GM18870 (cell line): Measurements from ENCODE around the gene EPHA10.
"Not testable (repeated sequence)": the region's sequence is repeated elsewhere in the genome, so short reads cannot be mapped to it uniquely, and the experiment has no call there.

ENCODE experiments used
- ATAC-seq: cut with Tn5 transposase; IDR thresholded peaks from one replicate; pipeline ENCODE4 v1.9.1; 2021; ENCODE audit warnings: moderate library complexity; ENCODE audit not compliant: unreplicated experiment

EPHA10 gene

GRCh38 chr1:37776946-37777516, 12.1 kb upstream of the EPHA10 start:
- ATAC-seq, result no peak

DNA sequence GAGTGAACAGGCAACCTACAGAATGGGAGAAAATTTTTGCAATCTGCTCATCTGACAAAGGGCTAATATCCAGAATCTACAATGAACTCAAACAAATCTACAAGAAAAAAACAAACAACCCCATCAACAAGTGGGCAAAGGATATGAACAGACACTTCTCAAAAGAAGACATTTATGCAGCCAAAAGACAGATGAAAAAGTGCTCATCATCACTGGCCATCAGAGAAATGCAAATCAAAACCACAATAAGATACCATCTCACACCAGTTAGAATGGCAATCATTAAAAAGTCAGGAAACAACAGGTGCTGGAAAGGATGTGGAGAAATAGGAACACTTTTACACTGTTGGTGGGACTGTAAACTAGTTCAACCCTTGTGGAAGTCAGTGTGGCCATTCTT, 6.5 kb upstream of the EPHA10 start:
- not testable (repeated sequence) for ATAC-seq

- ATAC-seq, result no peak
Observed at GRCh38 chr1:37767488-37767887, 2.6 kb upstream of the EPHA10 start.

DNA sequence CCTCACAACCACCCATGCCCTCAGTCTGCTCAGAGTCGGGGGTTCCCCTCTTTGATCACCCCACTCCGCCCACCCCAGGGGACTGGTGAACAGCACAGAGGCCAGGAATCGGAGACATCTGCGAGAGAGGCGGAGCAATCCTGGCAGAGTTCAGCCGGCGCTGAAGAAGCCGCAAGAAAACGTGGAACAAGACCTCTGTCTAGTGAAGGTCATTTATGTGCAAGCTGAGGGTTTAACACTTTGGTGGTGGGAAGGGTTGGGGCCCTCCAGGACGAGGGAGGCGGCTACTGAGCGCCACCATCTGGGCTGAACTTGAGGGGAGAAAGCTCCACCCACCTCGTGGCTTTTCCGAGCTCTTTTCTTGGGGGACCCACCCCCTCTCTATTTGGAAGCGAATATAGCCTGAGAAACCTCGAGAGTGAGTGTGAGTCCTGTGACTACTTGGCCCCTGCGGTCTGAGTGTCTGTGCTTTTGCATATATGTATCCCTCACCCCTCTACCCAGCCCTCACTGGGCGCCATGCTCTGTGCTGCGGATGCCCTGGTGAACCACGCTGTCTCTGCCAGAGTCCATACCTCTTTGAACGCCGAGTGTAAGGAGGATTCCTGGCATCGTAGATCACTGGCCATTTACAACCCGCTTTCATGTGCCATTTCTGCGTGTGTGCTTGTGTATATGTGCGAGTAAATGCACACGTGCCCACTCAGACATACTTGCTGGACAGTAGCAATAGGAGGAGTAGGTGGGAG, 1.2 kb upstream of the EPHA10 start:
- ATAC-seq, result no peak

DNA sequence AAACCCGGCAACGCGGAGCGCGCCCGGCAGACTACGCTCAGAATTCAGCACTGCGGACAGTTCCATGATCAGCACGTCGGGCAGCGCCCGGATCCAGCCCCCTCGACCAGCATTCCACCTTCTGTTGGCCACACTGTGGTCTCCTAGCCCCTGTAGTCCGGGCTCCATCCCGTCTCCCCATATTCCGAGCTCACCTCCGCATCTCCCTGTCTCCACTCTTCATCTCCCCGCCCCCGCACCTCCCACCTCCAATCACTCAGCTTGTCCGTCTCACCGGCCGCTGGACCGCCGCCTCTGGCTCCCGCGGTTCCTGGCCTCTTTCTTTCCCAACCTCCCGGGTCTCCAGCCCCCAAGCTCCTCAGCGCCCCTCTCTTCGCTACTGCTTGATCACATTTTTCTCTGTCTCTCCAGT, 500 bp downstream of the EPHA10 start:
- no peak for ATAC-seq

GRCh38 chr1:37763791-37764413, 1.0 kb downstream of the EPHA10 start:
- no peak for ATAC-seq

GRCh38 chr1:37762516-37762915, 2.4 kb downstream of the EPHA10 start:
- no peak for ATAC-seq

DNA sequence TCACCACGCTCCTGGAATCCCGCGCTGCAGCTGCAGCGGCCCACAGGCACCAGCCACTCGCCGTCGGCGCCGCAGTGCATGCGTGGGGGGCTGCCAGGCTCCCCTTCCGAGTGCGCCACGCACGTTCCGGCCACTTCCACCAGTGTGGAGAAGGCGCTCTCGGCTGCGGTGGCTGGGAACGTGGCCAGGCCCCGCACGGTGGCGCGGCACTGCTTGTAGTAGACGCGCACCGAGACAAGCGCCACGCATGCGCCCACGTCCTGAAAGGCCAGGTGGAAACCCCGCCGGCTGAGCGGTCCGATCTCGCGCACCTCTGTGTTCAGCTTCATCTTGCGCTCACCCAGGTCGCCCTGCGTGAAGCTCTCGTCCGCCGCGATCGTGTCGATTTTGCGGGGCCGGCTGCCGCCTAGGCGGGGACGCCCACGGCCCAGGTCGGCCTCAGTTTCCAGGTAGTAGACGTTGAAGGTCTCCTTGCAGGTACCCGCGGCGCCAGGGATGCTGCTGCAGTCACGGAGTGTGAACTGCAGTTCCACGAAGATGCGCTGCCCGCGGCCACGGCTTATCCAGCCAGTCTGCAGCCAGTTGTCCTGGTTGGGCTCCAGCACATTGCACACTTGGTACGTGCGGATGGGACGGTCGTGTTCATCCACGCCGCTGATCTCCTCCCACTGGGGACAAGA, 3.4 kb downstream of the EPHA10 start:
- no peak for ATAC-seq

DNA sequence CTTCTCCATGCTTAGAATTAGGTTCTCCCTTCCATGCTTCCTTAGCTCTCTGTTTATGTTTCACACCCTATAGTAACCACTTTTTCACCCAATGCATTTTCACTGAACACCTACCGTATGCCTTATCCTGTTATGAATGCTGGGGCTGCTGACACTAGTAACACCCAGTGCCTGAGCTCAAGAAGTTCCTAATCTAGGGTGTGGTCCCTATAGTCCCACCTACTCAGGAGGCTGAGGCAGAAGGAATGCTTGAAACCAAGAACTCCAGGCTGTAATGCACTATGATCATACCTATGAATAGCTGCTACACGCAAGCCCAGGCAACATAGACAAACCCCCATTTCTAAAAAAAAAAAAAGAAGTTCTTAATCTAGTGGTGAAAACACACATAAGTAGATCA, 5.5 kb downstream of the EPHA10 start:
- no peak for ATAC-seq

GRCh38 chr1:37755951-37756560, 8.9 kb downstream of the EPHA10 start:
- ATAC-seq, result no peak

GRCh38 chr1:37755290-37755689, 9.6 kb downstream of the EPHA10 start:
- ATAC-seq, result no peak

- no peak for ATAC-seq
Observed at GRCh38 chr1:37753473-37754321, 11.2 kb downstream of the EPHA10 start.

DNA sequence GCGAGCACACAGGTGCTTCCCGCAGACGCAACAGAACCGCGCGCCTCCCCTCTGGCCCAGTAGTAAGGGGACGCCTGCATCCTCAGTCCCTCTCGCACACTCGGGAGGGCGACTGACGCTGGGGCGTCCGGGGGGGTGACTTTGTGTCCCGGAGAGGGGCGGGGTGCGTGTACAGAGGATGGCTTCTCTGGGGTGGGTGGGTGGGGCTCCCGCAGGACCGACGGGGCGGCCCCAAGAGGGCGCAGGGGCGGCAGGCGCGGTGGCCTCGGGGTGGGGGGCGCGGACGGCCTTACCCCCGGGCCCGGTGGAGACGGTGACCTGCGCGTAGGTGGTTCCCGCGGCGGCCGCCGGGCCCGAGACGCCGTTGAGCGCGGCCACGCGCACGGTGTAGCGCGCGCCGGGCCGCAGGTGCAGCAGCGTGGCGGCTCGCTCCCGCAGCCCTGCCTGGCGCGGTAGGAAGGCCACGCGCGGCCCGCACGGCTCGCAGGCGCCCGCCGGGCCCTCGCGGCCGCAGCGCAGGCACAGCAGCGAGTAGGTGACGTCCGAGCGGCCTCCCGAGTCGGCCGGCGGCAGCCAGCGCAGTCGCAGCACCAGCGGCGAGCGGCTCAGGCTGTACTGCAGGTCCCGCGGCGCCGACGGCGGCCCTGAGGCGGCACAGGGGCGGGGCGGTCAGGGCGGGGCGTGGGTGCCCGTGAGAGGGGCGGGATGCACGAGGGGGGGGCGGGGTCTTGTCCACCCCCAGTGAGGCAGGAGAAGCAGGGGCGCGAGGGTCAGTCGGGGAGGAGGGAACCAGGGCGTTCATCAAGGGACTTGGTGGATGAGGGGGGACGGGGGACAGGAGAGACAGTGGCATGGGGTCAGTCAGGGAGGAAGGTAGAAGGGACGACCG, 12.1 kb downstream of the EPHA10 start:
- no peak for ATAC-seq

GRCh38 chr1:37752213-37752582, 12.7 kb downstream of the EPHA10 start:
- ATAC-seq, result no peak

GRCh38 chr1:37748565-37748964, 16.4 kb downstream of the EPHA10 start:
- ATAC-seq, result no peak

DNA sequence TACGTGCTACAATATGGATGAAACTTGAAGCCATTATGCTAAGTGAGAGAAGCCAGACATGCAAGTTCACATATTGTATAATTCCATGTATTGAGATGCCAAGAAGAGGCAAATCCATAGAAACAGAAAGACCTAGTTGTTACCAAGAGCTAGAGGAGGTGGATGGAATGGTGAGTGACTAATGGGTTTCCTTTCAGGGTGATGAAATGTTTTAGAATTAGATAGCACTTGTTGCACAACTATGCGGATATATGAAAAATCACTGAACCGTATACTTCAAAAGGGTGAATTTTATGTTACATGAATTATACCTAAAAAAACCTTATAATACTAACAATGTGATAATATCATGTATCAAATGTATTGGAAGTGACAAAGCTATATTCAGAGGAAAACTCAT, 18.1 kb downstream of the EPHA10 start:
- no peak for ATAC-seq

DNA sequence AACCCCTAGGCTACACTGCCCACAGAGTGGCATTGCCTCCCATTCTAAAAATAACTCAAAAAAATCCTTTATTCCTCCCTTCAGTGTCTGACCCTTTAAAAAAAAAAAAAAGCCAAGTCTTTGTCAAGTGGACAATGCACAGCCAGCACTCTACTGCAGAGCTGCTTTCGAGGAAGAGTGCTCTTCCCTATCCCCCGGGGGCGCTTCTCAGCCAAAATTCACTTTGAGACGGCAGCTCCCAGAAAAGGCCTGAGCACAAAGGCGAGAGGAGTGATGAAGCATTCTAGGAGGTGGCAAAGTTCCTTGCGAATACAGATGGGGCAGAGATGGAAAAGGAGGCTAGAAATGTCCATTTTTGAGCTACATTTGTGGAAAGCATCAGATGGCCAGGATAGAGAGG, 23.3 kb downstream of the EPHA10 start:
- no peak for ATAC-seq

DNA sequence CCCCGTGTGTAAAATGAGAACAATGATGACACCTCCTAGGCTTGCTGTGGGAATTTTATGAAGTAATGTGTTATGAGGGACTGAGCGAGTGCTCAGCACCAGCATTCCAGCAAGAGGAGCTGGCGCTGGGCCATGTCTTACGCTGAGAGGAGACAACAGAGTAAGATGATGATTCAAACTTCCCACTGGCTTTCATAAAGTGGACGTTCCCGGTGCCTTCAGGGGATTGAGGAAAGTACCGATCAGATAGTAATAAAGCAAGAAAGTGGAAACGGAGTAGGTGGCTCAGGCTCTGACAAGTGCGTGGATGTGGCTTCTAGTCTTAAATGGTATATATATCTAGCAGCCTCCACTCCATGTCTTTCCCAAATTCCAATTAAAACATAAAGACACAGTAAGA, 23.8 kb downstream of the EPHA10 start:
- no peak for ATAC-seq

GRCh38 chr1:37739222-37739621, 25.7 kb downstream of the EPHA10 start:
- no peak for ATAC-seq

DNA sequence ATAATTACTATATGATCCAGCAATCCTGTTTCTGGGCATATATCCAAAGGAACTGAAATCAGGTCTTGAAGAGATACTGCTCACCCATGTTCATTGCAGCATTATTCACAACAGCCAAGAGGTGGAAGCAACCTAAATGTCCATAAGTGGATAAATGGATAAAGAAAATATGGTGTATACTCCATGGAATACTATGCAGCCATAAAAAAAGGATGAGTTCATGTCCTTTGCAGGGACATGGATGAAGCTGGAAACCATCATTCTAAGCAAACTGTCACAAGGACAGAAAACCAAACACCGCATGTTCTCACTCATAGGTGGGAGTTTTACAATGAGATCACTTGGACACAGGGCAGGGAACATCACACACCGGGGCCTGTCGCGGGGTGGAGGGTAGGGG, 26.3 kb downstream of the EPHA10 start:
- ATAC-seq, result not testable (repeated sequence)
